ENCODE data around the gene EFHB. TPM values are rescaled to one million over a fixed set of nuclear protein-coding genes. Genes with fewer than 3 reads are reported as not detected.

EFHB gene
- total and polyA plus RNA-seq, 10 of the 15 experiments (the other 5 are each of a cell fraction or from before 2014, with no cell fraction given) = 0.12 to 0.95 (median 0.53) TPM; not detected in 3

DNA sequence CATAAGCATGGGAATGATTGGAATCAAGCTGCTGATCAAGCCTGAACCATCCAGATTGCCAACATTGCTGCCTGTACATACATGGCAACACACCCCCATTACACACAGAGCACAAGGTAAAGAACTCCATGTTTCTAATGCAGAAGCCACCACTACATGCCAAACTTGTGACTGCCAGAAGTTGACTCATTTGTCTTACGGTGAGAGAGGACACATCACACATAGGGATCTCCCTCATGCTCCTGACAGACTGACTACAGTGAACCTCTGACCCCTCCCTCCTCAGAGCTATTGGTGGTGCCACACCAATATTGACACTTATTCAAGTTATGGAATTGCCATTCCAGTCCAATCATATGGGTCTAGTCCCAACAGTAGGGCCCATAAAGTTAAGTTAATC lies 42.3 kb downstream of the EFHB start (continued):
- TF ChIP-seq, protein P1, sequence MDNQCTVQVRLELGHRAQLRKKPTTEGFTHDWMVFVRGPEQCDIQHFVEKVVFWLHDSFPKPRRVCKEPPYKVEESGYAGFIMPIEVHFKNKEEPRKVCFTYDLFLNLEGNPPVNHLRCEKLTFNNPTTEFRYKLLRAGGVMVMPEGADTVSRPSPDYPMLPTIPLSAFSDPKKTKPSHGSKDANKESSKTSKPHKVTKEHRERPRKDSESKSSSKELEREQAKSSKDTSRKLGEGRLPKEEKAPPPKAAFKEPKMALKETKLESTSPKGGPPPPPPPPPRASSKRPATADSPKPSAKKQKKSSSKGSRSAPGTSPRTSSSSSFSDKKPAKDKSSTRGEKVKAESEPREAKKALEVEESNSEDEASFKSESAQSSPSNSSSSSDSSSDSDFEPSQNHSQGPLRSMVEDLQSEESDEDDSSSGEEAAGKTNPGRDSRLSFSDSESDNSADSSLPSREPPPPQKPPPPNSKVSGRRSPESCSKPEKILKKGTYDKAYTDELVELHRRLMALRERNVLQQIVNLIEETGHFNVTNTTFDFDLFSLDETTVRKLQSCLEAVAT (IDR thresholded peaks at IDR 0.05) = no peak
- TF ChIP-seq HDAC2 (IDR thresholded peaks at IDR 0.05) (no peak), MXI1 (IDR thresholded peaks at IDR 0.05; ENCODE audit: low read depth, low read length) (no peak), NRF1 (conservative IDR thresholded peaks at IDR 0.05; ENCODE audit: low read depth, low read length) (no peak)

DNA sequence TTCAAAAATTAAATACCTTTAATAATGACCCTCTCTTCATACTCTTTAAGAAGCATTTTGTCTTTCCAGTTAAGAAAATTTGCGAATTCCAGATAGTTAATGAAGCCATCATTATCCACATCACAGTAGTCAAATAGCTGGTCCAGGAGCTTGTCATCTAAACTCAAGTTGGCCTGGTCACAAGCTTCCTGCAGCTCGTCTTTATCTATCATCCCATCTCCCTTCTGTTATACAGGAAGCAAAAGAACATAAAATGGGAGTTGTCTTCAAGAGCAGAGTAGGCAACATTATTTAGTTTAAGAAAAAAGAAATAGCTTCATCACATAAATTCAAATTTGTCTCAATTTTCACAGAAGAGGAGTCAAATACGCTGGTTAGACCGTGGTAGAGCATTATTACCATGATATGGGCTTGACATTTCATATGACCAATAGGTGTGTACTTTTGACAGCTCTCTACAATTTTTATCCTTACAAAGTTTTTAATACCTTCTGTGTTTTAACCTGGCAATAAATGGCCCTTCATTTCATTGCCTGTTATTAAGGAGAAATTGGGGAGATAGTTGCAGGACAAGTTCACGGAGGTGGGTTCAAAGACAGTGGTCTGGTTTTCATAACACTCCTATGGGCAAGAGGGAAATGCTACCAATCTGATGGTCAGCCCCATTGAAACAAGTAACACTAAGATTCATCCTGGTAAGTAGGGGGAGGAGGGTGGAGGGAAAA lies 45.4 kb downstream of the EFHB start:
- H3K36me3 ChIP-seq (ENCODE audit: control insufficient read depth in 2 of 2, insufficient read depth in 2 of 2, low read length in 1 of 2) = no peaks in the 10 kb centered on the region
- ChIA-PET CTCF (interaction anchor here (0.6 to 2.4 kb wide), 4 partner anchors 22 to 337 kb away, joined by 3 to 7 read pairs (median 4); no protein-coding TSS in a partner anchor), SMC1A (ENCODE audit: uncharacterized antibody, unreplicated experiment) (interaction anchor here (0.6 to 1.2 kb wide), 3 partner anchors 9 to 267 kb away, joined by 3 read pairs; no protein-coding TSS in a partner anchor), RAD21 (ENCODE audit: unreplicated experiment) (interaction anchor here (1.1 kb wide), 1 partner anchor 295 kb away, joined by 3 read pairs; no protein-coding TSS in a partner anchor), POLR2A (no interaction called here)
- no TSS peak for BruUV-seq (replicated peaks)
- WGBS (ENCODE audit: insufficient coverage, insufficient replicate concordance, low lambda C conversion rate, missing lambda C conversion rate) = 38% methylated on average over 5 of the region's 5 CpGs
- no peaks in the 10 kb centered on the region for H3K27me3 ChIP-seq (replicated peaks in 1 of 2; ENCODE audit: control insufficient read depth in 2 of 2, insufficient read depth in 2 of 2, low read length in 1 of 2)
- no peak overlapping the region for H3K4me3 ChIP-seq
- H3K4me1 ChIP-seq (ENCODE audit: control insufficient read depth, insufficient read depth, low read length) = no peaks in the 10 kb centered on the region
- FAIRE-seq = no peak
- in situ Hi-C loops (cut with MboI) = no loop called here
- H3K9ac ChIP-seq (ENCODE audit: control insufficient read depth, insufficient read depth, low read length) = no peak overlapping the region
- H3K27ac ChIP-seq (ENCODE audit: control insufficient read depth, insufficient read depth) = no peak overlapping the region
- H3K4me2 ChIP-seq (ENCODE audit: control insufficient read depth, insufficient read depth) = no peak overlapping the region
- no peaks in the 10 kb centered on the region for H4K20me1 ChIP-seq (ENCODE audit: control insufficient read depth, insufficient read depth)
- no peak for DNase-seq (ENCODE audit: low read depth, low spot score)
- no peak for ATAC-seq
- H2AFZ ChIP-seq (ENCODE audit: control insufficient read depth, low read depth, low read length) = no peak overlapping the region
- no peaks in the 10 kb centered on the region for H3K9me3 ChIP-seq (replicated peaks; ENCODE audit: control insufficient read depth, insufficient read depth, low read length)
- intact Hi-C loops (cut with micrococcal nuclease; ENCODE audit: unreplicated experiment) = loop anchor here (5.0 to 10.0 kb wide), 6 partner anchors 59 to 436 kb away; partner anchors contain the start of genes KAT2B, RAB5A and SGO1
- no peaks in the 10 kb centered on the region for H3K79me2 ChIP-seq (ENCODE audit: control insufficient read depth, insufficient read depth, low read length)
- no peak for TF ChIP-seq SP1 (IDR thresholded peaks at IDR 0.05; ENCODE audit: low read depth, low read length)
- no peak for TF ChIP-seq STAT3 (IDR thresholded peaks at IDR 0.05; ENCODE audit: low read depth, low read length)
- TF ChIP-seq CHD4 (IDR thresholded peaks at IDR 0.05) = no peak
- no peak for TF ChIP-seq MTA2 (IDR thresholded peaks at IDR 0.05; ENCODE audit: low read depth)
- no peak for TF ChIP-seq MYC (IDR thresholded peaks at IDR 0.05; ENCODE audit: insufficient read depth, insufficient read length, insufficient replicate concordance, low read length, severe bottlenecking)
- TF ChIP-seq POLR2AphosphoS5 (IDR thresholded peaks at IDR 0.05; ENCODE audit: low read length) = no peak
- TF ChIP-seq, protein P2, sequence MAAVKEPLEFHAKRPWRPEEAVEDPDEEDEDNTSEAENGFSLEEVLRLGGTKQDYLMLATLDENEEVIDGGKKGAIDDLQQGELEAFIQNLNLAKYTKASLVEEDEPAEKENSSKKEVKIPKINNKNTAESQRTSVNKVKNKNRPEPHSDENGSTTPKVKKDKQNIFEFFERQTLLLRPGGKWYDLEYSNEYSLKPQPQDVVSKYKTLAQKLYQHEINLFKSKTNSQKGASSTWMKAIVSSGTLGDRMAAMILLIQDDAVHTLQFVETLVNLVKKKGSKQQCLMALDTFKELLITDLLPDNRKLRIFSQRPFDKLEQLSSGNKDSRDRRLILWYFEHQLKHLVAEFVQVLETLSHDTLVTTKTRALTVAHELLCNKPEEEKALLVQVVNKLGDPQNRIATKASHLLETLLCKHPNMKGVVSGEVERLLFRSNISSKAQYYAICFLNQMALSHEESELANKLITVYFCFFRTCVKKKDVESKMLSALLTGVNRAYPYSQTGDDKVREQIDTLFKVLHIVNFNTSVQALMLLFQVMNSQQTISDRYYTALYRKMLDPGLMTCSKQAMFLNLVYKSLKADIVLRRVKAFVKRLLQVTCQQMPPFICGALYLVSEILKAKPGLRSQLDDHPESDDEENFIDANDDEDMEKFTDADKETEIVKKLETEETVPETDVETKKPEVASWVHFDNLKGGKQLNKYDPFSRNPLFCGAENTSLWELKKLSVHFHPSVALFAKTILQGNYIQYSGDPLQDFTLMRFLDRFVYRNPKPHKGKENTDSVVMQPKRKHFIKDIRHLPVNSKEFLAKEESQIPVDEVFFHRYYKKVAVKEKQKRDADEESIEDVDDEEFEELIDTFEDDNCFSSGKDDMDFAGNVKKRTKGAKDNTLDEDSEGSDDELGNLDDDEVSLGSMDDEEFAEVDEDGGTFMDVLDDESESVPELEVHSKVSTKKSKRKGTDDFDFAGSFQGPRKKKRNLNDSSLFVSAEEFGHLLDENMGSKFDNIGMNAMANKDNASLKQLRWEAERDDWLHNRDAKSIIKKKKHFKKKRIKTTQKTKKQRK (IDR thresholded peaks at IDR 0.05; ENCODE audit: low read depth, low read length) = no peak
- TF ChIP-seq BCL11A (IDR thresholded peaks at IDR 0.05; ENCODE audit: low read depth, low read length) = no peak
- TF ChIP-seq, protein P3, sequence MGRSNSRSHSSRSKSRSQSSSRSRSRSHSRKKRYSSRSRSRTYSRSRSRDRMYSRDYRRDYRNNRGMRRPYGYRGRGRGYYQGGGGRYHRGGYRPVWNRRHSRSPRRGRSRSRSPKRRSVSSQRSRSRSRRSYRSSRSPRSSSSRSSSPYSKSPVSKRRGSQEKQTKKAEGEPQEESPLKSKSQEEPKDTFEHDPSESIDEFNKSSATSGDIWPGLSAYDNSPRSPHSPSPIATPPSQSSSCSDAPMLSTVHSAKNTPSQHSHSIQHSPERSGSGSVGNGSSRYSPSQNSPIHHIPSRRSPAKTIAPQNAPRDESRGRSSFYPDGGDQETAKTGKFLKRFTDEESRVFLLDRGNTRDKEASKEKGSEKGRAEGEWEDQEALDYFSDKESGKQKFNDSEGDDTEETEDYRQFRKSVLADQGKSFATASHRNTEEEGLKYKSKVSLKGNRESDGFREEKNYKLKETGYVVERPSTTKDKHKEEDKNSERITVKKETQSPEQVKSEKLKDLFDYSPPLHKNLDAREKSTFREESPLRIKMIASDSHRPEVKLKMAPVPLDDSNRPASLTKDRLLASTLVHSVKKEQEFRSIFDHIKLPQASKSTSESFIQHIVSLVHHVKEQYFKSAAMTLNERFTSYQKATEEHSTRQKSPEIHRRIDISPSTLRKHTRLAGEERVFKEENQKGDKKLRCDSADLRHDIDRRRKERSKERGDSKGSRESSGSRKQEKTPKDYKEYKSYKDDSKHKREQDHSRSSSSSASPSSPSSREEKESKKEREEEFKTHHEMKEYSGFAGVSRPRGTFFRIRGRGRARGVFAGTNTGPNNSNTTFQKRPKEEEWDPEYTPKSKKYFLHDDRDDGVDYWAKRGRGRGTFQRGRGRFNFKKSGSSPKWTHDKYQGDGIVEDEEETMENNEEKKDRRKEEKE (IDR thresholded peaks at IDR 0.05) = no peak

All from GM12878 (cell line).